ENCODE data around the gene AGAP1.

- TF ChIP-seq EP300 (IDR thresholded peaks at IDR 0.05) (no peak), CTCF (IDR thresholded peaks at IDR 0.05) (no peak), POLR2A (IDR thresholded peaks at IDR 0.05) (no peak)
Measured at GRCh38 chr2:235934059-235934773, 440.4 kb downstream of the AGAP1 start.
